ENCODE measurements around the gene SLC28A3. TPM values are rescaled to one million over a fixed set of nuclear protein-coding genes. Genes with fewer than 3 reads are reported as not detected.

Gene SLC28A3
- total RNA-seq, 1 donor from 2014 or later, result not detected

DNA sequence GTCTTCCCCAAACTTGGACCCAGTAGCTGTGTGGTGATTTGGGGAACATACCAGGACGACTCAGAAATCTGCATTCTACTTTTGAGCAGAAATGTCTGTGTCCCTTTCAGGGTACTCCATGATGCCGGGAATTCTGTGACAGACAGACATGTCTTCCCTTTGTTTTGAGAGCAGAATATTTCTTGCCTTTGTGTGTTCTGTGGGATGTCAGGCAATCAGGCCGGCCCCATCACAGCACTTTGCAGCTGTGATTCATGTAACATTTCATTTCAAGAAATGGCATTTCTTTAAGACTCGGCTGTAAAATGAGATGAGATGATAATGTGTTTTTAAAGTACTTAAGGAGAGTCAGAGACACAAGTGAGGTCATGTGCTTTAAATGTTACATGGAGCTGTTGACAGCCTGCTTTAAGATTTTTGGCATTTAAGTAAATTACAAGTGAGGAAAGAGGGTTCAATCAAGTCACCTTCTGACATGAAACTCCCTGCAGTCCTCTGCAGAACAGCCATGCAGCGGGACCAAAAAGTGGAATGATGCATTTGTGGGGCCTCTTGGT is 98.7 kb downstream of the SLC28A3 start:
- no peaks in the 10 kb centered on the region for H3K4me1 Mint-ChIP-seq
- ATAC-seq (ENCODE audit: low read depth) (no peak), DNase-seq (no peak)
- POLR2A ChIA-PET, result no interaction called here
- peaks cover 17% of the 10 kb centered on the region for H3K27me3 Mint-ChIP-seq
- TF ChIP-seq, protein P1, sequence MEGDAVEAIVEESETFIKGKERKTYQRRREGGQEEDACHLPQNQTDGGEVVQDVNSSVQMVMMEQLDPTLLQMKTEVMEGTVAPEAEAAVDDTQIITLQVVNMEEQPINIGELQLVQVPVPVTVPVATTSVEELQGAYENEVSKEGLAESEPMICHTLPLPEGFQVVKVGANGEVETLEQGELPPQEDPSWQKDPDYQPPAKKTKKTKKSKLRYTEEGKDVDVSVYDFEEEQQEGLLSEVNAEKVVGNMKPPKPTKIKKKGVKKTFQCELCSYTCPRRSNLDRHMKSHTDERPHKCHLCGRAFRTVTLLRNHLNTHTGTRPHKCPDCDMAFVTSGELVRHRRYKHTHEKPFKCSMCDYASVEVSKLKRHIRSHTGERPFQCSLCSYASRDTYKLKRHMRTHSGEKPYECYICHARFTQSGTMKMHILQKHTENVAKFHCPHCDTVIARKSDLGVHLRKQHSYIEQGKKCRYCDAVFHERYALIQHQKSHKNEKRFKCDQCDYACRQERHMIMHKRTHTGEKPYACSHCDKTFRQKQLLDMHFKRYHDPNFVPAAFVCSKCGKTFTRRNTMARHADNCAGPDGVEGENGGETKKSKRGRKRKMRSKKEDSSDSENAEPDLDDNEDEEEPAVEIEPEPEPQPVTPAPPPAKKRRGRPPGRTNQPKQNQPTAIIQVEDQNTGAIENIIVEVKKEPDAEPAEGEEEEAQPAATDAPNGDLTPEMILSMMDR (IDR thresholded peaks at IDR 0.05), result no peak
- intact Hi-C loops (cut with micrococcal nuclease), result no loop called here
- no peaks in the 10 kb centered on the region for H3K36me3 Mint-ChIP-seq (ENCODE audit: low read depth)
- no peak overlapping the region for H3K4me3 Mint-ChIP-seq
- CTCF ChIA-PET, result no interaction called here
- no peaks in the 10 kb centered on the region for H3K9me3 Mint-ChIP-seq
- H3K27ac Mint-ChIP-seq, result no peak overlapping the region

DNA sequence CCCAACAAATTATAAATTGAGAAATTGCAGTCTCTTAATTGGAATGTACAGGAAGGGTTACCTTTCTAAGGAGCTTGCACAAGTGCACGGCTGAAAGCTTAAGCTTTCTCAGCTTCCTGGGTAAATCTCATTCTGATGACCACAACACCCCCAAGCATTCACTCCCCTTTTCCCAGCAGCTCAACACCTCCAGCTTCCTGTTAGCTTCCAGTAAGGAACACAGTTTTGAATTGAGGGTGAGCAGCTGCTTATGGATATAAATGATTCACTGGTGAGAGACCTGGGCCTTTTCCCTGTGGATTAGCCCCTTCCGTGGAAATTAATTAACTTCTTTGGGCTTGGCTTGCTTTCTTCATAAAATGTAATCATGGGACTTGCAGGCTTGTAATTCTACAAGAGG is 101.2 kb downstream of the SLC28A3 start:
- intact Hi-C loops (cut with micrococcal nuclease), result no loop called here
- ChIA-PET POLR2A (no interaction called here), CTCF (no interaction called here)
- H3K27me3 Mint-ChIP-seq, result peaks cover 13% of the 10 kb centered on the region
- DNase-seq (no peak), ATAC-seq (ENCODE audit: low read depth) (no peak)
- no peaks in the 10 kb centered on the region for H3K4me1 Mint-ChIP-seq
- TF ChIP-seq, protein P1 (IDR thresholded peaks at IDR 0.05), result no peak
- no peak overlapping the region for H3K27ac Mint-ChIP-seq
- no peaks in the 10 kb centered on the region for H3K9me3 Mint-ChIP-seq
- no peak overlapping the region for H3K4me3 Mint-ChIP-seq
- no peaks in the 10 kb centered on the region for H3K36me3 Mint-ChIP-seq (ENCODE audit: low read depth)

DNA sequence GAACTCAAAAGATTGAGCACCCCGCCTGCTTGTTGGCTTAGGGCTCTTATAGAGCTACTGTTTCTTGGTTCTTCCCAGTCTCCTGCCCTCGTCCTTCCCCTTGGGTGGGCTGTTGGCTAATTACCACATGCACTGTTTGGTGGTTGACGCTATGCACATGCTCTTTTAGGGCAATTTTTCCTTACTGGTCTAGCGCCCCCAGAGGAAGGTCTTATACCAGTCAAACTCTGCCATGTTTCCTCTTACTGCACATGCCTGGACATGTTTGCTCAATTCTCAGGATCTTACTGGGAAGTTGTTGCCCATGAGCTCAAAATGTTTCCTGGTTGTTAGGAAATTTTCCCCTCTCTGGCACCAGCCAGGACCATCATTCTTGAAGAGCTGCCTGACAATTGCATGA is 101.9 kb downstream of the SLC28A3 start:
- Mint-ChIP-seq H3K27ac (no peak overlapping the region), H3K4me3 (no peak overlapping the region), H3K9me3 (no peaks in the 10 kb centered on the region), H3K4me1 (no peaks in the 10 kb centered on the region), H3K27me3 (peaks cover 10% of the 10 kb centered on the region), H3K36me3 (ENCODE audit: low read depth) (no peaks in the 10 kb centered on the region)
- ATAC-seq (ENCODE audit: low read depth) (no peak), DNase-seq (no peak)
- ChIA-PET POLR2A (no interaction called here), CTCF (no interaction called here)
- TF ChIP-seq, protein P1 (IDR thresholded peaks at IDR 0.05), result no peak
- intact Hi-C loops (cut with micrococcal nuclease), result no loop called here

DNA sequence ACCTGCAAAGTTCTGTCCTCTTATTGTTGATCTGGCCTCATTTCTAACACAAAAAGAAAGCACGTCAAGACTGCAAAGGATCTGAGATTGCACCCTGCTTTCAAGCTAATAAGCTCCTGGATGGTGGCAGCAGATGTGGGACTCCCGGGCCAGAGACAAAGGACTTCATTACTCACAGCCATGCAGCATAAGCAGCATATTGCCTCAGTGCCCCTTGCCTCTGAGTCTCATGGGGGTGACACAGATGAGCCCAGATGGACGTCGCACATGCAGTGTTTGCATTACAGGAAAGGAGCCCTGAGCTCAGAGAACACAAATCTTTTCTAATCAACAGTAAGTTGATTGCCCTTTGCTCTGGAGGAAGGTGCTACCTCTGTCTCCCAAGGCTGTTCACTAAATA is 105.0 kb downstream of the SLC28A3 start:
- CTCF ChIA-PET, result no interaction called here

DNA sequence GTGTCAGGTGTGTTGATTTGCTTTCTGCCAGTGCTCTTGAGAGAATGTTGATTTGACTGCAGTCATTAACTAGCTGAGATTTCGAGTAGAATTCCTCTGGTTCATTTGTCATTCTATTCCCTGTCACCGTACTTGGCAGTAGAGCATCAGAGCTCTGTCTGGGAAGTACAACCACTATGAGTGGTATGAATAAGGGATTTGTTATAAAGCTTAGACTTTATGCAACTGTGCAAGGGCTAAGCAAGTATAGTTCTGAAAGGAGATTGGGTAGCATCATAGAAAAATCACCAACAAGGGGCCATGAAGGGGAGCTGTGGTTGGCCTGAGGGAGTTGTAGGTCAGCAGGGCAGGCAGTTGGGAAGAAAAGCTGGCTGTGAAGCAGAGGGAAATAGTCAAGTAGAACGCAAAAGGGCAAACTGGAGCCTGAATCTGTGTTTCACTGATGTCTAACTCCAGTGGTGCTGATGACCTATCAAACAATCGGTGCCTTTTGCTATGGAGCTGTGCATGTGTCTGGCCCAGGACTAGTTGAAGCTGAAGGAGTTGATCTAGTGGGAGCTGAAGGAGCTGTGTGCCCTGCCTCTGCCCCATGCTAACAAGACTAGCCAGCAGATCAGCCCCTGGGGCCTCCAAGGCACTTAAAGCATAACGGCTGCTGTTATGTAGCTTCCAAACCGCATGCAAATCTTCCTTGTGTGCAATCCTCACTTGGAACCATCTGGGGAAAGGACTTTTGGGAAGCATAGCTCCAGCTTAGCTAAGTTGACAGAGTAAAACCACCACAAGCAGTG is 110.0 kb downstream of the SLC28A3 start:
- POLR2A ChIA-PET, result no interaction called here
- DNase-seq (no peak), ATAC-seq (ENCODE audit: low read depth) (no peak)
- CTCF ChIA-PET, result interaction anchor here (1.2 kb wide), 1 partner anchor 30 kb away, joined by 3 read pairs; no protein-coding TSS in a partner anchor
- Mint-ChIP-seq H3K9me3 (no peaks in the 10 kb centered on the region), H3K4me3 (no peak overlapping the region), H3K36me3 (ENCODE audit: low read depth) (no peaks in the 10 kb centered on the region), H3K4me1 (no peaks in the 10 kb centered on the region), H3K27ac (no peak overlapping the region), H3K27me3 (peaks cover 7% of the 10 kb centered on the region)
- TF ChIP-seq, protein P1 (IDR thresholded peaks at IDR 0.05), result no peak
- intact Hi-C loops (cut with micrococcal nuclease), result no loop called here

More for the DNA sequence above, 105.0 kb downstream of the SLC28A3 start:
- TF ChIP-seq, protein P1 (IDR thresholded peaks at IDR 0.05), result no peak
- DNase-seq (no peak), ATAC-seq (ENCODE audit: low read depth) (no peak)
- Mint-ChIP-seq H3K4me1 (no peaks in the 10 kb centered on the region), H3K4me3 (no peak overlapping the region), H3K9me3 (no peaks in the 10 kb centered on the region), H3K27ac (no peak overlapping the region), H3K36me3 (ENCODE audit: low read depth) (no peaks in the 10 kb centered on the region), H3K27me3 (peaks cover 7% of the 10 kb centered on the region)
- intact Hi-C loops (cut with micrococcal nuclease), result no loop called here
- POLR2A ChIA-PET, result no interaction called here

Data from activated B cell treated with CpG ODN at 0.5 μM for 24 hours (primary cell).